BE2C (cell line): ENCODE measurements around the gene CHD5.
A peak's percentile ranks its signal among the peaks of the same experiment; 100 is the strongest.

Source experiments
- DNase-seq: peaks from one replicate; pipeline ENCODE4 v3.0.0-alpha.2; 2020
- H3K27me3 ChIP-seq: fragments of 250-450 bp; sonication (Bioruptor Pico); 2 replicates; pipeline ENCODE4 v1.5.1; 2020; ENCODE audit warnings: mild to moderate bottlenecking
- H3K36me3 ChIP-seq: fragments of 250-450 bp; sonication (Bioruptor Pico); 2 replicates; pipeline ENCODE4 v1.5.1; 2020; ENCODE audit warnings: mild to moderate bottlenecking
- H3K4me1 ChIP-seq: fragments of 250-450 bp; sonication (Bioruptor Pico); 2 replicates; pipeline ENCODE4 v1.5.1; 2020
- H3K4me3 ChIP-seq: 2 replicates; pipeline ENCODE4 v1.5.1; 2011; ENCODE audit warnings: low read depth, low read length
- H3K9me3 ChIP-seq: fragments of 250-450 bp; sonication (Bioruptor Pico); 2 replicates; pipeline ENCODE4 v1.5.1; 2020
- TF ChIP-seq, protein P1 (sequence below): IDR thresholded peaks from 2 replicates; pipeline ENCODE4 v1.5.1; 2012; ENCODE audit warnings: mild to moderate bottlenecking, low read depth, low read length

The CHD5 gene

DNA sequence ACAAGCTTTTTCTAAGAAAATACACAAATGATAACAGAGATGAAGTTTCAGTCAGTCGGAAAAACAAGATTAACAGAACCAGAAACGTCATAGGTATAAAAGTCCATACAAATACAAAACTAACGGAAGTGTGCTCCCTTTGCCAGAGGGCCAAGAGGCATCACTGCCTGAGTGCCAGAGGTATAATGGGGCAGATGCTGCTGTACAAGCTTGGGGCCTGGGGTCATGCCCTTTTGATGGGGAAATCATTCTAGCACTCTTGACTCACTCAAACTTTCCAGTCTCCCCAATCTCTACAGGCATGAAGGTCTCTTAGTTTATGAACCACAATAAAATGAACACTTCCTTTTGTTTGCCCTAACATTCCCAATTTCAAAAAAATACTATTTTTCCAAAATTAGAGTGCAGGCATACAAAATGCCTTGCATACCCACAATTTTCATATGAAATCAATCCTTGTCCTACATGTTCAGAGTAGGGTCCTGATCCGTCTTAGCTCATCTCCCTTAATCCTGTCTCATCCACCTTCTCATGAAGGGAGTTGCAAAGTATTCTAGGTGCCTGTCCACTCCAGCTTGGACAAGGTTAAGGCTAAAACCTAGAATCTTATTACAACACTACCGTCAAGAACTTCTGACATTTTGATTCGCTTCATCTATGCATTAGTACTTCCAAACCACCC, 17.8 kb upstream of the CHD5 start:
- no peak for DNase-seq
- no peaks in the 10 kb centered on the region for H3K27me3 ChIP-seq
- TF ChIP-seq, protein P1, sequence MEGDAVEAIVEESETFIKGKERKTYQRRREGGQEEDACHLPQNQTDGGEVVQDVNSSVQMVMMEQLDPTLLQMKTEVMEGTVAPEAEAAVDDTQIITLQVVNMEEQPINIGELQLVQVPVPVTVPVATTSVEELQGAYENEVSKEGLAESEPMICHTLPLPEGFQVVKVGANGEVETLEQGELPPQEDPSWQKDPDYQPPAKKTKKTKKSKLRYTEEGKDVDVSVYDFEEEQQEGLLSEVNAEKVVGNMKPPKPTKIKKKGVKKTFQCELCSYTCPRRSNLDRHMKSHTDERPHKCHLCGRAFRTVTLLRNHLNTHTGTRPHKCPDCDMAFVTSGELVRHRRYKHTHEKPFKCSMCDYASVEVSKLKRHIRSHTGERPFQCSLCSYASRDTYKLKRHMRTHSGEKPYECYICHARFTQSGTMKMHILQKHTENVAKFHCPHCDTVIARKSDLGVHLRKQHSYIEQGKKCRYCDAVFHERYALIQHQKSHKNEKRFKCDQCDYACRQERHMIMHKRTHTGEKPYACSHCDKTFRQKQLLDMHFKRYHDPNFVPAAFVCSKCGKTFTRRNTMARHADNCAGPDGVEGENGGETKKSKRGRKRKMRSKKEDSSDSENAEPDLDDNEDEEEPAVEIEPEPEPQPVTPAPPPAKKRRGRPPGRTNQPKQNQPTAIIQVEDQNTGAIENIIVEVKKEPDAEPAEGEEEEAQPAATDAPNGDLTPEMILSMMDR, result no peak
- H3K9me3 ChIP-seq, result no peaks in the 10 kb centered on the region
- H3K36me3 ChIP-seq, result peaks cover 49% of the 10 kb centered on the region
- no peaks in the 10 kb centered on the region for H3K4me1 ChIP-seq
- peak overlapping the region; percentile 93 for H3K4me3 ChIP-seq

DNA sequence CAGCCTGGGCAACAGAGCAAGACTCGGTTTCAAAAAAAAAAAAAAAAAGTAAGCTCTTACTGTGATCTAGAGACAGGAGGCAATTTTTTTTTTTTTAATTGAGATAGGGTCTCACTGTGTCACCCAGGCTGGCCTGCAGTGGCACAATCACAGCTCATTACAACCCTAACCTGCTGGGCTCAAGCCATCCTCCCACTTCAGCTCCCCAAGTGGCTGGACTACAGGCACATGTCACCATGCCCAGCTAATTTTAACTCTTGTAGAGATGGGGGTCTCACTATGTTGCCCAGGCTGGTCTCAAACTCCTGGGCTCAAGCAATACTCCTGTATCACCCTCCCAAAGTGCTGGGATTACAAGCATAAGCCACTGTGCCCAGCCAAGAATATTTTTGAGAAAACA, 11.8 kb upstream of the CHD5 start:
- H3K9me3 ChIP-seq, result no peaks in the 10 kb centered on the region
- peaks cover 66% of the 10 kb centered on the region for H3K36me3 ChIP-seq
- no peaks in the 10 kb centered on the region for H3K4me1 ChIP-seq
- H3K27me3 ChIP-seq, result no peaks in the 10 kb centered on the region
- no peak for DNase-seq
- TF ChIP-seq, protein P1, result no peak
- H3K4me3 ChIP-seq, result no peak overlapping the region

DNA sequence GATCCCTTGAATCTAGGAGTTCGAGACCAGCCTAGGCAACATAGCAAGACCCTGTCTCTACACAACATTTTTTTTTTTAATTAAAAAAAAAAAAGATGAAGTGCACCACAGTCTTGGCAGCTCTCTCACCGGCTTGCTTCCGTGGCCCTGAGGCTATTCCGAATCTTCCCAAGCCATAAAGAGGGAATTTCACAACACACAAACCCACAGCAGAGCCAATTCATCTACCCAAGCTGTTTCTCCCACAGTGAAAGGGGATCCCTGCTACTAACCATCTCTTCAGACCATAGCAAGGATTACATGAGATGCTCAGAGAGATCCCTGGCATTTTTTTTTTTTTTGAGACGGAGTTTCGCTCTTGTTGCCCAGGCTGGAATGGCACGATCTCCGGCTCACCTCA, 8.3 kb upstream of the CHD5 start:
- TF ChIP-seq, protein P1, result no peak
- Histone ChIP-seq H3K4me3 (no peak overlapping the region), H3K36me3 (peaks cover 48% of the 10 kb centered on the region), H3K9me3 (no peaks in the 10 kb centered on the region), H3K27me3 (no peaks in the 10 kb centered on the region), H3K4me1 (no peaks in the 10 kb centered on the region)
- DNase-seq, result no peak

DNA sequence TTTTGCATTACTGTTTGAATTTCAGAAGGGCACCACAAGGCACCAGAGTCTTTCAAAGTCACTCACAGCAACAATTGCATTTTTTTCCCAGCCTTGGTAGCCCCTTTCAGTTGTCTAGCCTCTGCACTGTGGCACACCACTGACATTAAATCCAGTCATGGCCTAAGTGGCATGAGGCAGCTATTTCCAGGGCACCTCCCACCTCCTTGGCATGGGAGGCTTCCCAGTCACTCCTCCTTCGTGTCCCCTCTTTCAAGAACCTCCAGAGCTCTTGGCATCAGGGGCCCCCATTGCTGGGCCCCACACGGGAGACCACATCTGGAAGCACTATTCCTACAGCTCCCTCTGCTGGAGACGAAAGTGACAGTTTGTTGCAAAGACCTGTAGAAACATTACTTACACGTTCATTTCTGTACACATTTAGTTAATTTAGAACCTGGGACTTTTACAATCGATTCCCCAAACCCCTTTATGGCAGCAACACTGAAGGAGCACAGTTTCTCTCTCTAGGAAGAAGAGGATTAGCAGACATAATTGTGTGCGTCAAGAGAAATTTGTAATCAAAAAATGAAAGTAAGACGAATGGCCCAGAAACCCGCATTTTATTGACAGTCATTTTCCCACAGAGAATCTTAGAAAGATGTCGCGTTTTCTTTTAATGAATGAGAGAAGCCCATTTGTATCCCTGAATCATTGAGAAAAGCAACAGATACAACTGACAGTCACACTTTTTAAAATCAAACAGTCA, 5.7 kb upstream of the CHD5 start:
- Histone ChIP-seq H3K9me3 (no peaks in the 10 kb centered on the region), H3K4me3 (no peak overlapping the region), H3K4me1 (no peaks in the 10 kb centered on the region), H3K36me3 (peaks cover 32% of the 10 kb centered on the region), H3K27me3 (peaks cover 6% of the 10 kb centered on the region)
- TF ChIP-seq, protein P1, result peak; percentile 55
- no peak for DNase-seq

DNA sequence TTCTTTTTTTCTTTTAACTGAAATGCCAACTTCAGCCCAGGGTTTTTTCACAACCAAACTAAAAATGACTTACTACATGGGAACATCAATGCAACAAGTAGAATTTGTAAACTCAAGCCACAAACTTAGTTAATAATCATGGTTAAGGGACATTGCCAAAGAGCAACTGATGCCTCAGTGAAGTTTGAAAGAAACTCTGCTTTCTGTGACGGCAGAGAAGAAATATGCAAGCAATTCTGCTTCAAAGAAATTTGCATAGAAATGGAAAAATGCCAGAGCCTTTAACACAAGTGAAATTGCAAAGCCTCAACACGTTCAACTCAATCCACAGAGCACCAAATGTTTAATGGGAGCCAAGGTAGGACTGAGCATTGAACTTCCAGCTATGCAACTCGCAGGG, 5.0 kb upstream of the CHD5 start:
- peaks cover 25% of the 10 kb centered on the region for H3K36me3 ChIP-seq
- TF ChIP-seq, protein P1, result no peak
- no peaks in the 10 kb centered on the region for H3K4me1 ChIP-seq
- no peaks in the 10 kb centered on the region for H3K9me3 ChIP-seq
- no peak for DNase-seq
- H3K4me3 ChIP-seq, result no peak overlapping the region
- peaks cover 13% of the 10 kb centered on the region for H3K27me3 ChIP-seq
